Midbrain (tissue), 1 donor: ENCODE measurements around the gene SPTLC2.
"Not testable (repeated sequence)": the region's sequence is repeated elsewhere in the genome, so short reads cannot be mapped to it uniquely, and the experiment has no call there.

Source experiments
- DNase-seq: peaks from one replicate; lab custom pipeline; 2025; lab: John Stamatoyannopoulos, UW

The SPTLC2 gene, protein sequence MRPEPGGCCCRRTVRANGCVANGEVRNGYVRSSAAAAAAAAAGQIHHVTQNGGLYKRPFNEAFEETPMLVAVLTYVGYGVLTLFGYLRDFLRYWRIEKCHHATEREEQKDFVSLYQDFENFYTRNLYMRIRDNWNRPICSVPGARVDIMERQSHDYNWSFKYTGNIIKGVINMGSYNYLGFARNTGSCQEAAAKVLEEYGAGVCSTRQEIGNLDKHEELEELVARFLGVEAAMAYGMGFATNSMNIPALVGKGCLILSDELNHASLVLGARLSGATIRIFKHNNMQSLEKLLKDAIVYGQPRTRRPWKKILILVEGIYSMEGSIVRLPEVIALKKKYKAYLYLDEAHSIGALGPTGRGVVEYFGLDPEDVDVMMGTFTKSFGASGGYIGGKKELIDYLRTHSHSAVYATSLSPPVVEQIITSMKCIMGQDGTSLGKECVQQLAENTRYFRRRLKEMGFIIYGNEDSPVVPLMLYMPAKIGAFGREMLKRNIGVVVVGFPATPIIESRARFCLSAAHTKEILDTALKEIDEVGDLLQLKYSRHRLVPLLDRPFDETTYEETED

GRCh38 chr14:77616454-77617229 lies at the start of gene SPTLC2:
Gene SPTLC2 (minus strand): TSS chr14:77616637. CDS start chr14:77616579, 58 bp downstream.
- DNase-seq = peak; percentile 100

GRCh38 chr14:77663293-77663692 lies 46.9 kb upstream of the SPTLC2 start:
- no peak for DNase-seq

- DNase-seq = not testable (repeated sequence)
These were observed 45.1 kb upstream of the SPTLC2 start for GRCh38 chr14:77661562-77661961.

GRCh38 chr14:77660754-77661153 lies 44.3 kb upstream of the SPTLC2 start:
- no peak for DNase-seq

GRCh38 chr14:77659831-77660230 lies 43.4 kb upstream of the SPTLC2 start:
- no peak for DNase-seq

DNA sequence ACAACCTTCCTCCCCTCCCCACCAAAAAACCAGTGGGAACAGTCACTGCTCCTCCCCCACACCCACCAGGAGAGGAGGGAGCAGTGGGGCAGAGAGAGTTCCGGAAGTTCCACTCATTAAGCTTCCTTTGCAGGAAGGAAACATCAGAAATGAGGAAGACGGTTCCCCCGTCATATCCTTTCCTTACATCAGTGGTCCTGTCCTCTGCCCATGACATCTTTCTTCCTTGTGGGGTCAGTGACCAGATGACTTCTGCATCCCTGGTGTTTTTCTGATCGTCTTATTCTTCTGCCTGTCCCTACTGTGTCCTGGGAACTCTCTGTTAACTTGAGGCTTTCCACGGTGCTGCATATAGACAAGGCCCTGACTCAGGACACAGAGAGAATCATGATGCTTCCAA lies 40.8 kb upstream of the SPTLC2 start:
- no peak for DNase-seq

GRCh38 chr14:77654001-77654441 lies 37.6 kb upstream of the SPTLC2 start:
- no peak for DNase-seq

- DNase-seq = no peak
These were observed 32.9 kb upstream of the SPTLC2 start for GRCh38 chr14:77649326-77649725.

GRCh38 chr14:77648520-77649200 lies 32.2 kb upstream of the SPTLC2 start:
- no peak for DNase-seq

GRCh38 chr14:77647853-77648252 lies 31.4 kb upstream of the SPTLC2 start:
- DNase-seq = no peak

- DNase-seq = no peak
These were observed 30.5 kb upstream of the SPTLC2 start for GRCh38 chr14:77646907-77647306.

DNA sequence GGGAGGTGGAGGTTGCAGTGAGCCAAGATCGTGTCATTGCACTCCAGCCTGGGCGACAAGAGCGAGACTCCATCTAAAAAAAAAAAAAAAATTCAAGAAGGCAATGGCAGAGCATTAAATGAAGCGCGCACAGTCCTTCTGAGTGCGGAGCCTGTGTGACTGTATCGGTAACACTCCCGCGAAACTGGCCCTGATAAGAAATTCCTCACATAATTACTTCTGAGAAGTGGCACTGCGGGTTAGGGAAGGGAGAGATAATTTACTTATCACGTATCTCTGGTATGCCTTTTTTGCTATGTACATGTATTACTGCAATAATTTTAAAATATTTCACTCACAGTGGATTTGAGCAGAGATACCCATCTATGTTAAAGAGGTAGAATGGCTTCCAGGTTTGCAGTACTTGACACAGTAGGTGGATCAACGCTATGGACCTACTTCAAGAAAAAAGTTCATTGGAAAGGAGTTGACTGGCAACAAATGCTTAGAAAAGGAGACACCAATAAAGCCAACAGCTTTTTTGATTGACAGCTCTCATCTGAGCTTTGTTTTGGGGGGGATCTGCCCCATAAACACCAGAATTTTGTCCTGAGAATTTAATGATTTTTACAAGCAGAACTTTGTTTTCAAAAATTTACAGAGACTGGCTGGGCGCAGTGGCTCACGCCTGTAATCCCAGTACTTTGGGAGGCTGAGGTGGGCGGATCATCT lies 29.2 kb upstream of the SPTLC2 start:
- no peak for DNase-seq

- DNase-seq = no peak
These were observed 26.0 kb upstream of the SPTLC2 start for GRCh38 chr14:77642407-77642806.

DNA sequence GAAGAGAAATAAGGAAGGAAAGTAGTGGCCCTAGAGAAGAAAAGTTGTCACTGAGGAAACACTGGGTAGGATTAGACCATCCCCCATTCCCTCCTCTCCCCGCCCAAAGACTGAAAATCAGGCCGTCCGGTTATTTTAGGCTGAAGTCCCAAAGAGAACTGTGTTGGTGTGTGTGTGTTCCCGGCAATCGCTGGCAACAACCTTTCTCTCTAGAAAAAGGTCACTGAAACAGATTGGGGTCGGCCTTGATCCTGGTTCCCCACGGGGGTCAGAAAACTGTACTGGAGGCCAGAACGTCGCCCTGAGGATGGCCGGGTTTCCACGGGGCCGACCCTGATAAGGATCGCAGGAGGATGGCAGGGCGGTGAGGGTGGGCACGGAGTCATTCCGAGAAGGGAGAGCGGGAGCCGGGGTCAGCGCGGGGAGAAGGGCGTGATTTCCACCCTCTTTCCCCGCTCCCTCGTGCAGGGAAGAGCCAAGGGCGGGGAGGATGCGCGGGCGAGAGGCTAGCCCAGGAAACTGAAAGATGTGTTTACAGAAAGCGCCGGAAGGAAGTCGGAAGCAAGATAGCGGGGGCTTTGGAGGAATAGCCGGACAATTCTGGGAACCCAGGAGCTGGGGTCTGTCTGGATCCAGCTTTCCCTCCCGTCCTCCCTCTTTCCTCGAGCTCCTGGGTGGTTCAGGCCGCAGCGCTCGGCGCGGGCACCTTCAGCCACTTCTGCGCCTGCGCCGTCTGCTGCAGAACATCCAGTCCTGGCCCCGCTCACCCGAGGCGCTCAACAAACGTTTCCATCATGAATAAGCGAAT lies 25.3 kb upstream of the SPTLC2 start:
- DNase-seq = peak; percentile 58

DNA sequence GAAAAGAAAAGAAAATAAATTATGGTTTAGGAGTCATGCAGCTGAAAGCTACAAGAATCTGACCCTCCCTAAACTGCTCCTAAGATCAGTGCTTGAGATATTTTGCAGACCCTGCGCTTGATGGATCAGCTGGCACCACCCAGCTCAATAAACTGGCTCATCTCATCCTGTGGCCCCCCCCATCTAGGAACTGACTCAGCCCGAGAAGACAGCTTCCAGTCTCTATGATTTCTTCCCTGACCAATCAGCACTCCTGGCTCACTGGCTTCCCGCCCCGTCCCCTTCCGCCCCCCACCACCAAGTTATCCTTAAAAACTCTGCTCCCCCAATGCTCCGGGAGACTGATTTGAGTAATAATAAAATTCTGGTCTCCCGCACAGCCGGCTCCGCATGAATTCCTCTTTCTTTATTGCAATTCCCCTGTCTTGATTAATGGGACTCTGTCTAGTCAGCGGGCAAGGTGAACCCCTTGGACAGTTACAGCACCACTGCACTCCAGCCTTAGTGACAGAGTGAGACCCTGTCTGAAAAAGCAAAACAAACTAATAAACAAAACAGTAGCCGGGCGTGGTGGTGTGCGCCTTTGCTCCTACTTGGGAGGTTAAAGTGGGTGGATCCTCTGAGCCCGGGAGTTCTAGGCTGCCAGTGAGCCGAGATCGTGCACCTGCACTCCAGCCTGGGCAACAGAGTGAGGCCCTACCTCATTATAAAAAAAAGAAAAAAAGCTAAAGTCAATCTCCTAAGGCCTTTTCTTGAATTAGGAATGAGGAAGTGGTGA lies 24.5 kb upstream of the SPTLC2 start:
- no peak for DNase-seq

- DNase-seq = no peak
These were observed 22.3 kb upstream of the SPTLC2 start for GRCh38 chr14:77638771-77639171.

GRCh38 chr14:77635869-77636268 lies 19.4 kb upstream of the SPTLC2 start:
- not testable (repeated sequence) for DNase-seq

DNA sequence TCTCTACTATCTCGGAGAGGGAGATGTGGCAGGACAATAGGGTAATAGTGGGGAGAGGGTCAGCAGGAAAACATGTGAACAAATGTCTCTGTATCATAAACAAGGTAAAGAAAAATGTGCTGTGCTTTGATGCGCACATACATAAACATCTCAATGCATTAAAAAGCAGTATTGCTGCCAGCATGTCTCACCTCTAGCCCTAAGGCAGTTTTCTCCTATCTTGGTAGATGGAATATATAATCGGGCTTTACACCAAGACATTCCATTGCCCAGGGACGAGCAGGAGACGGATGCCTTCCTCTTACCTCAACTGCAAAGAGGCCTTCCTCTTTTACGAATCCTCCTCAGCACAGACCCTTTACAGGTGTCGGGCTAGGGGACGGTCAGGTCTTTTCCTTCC lies 19.0 kb upstream of the SPTLC2 start:
- not testable (repeated sequence) for DNase-seq

- DNase-seq = no peak
These were observed 13.7 kb upstream of the SPTLC2 start for GRCh38 chr14:77630111-77630510.

- DNase-seq = no peak
These were observed 8.9 kb upstream of the SPTLC2 start for GRCh38 chr14:77625360-77625759.
